ENCODE measurements around the gene FLOT2. TPM values are rescaled to one million over a fixed set of nuclear protein-coding genes. Genes with fewer than 3 reads are reported as not detected.

Gene FLOT2
- total and polyA plus RNA-seq, 2 donors (not counting 3 experiments of a cell fraction or from before 2014, with no cell fraction given), result 169 to 180 TPM

GRCh38 chr17:28887871-28888471 is 9.6 kb downstream of the FLOT2 start:
- Histone ChIP-seq H3K27me3 (ENCODE audit: control insufficient read depth in 2 of 2, insufficient read depth in 2 of 2, low read length in 2 of 2) (no peaks in the 10 kb centered on the region), H3K9ac (replicated peaks; ENCODE audit: extremely low read depth, insufficient read depth, low read length) (no peak overlapping the region), H3K4me3 (replicated peaks in 1 of 3; ENCODE audit: insufficient read depth in 1 of 3, low read depth in 1 of 3, low read length in 3 of 3) (no peak overlapping the region), H3K36me3 (ENCODE audit: control insufficient read depth in 2 of 2, extremely low read depth in 1 of 2, insufficient read depth in 2 of 2, low read length in 2 of 2) (peaks cover 0 to 24% of the 10 kb centered on the region in 2 experiments), H3K4me2 (ENCODE audit: insufficient read depth, low read length) (no peak overlapping the region), H2AFZ (ENCODE audit: low read depth, low read length) (no peak overlapping the region), H3K4me1 (ENCODE audit: control insufficient read depth, extremely low read depth, insufficient read depth, low read length) (peaks cover 29% of the 10 kb centered on the region), H3K27ac (ENCODE audit: insufficient read depth, low read depth, low read length) (no peak overlapping the region), H3K79me2 (ENCODE audit: control insufficient read depth, insufficient read depth, low read length) (peaks cover 7% of the 10 kb centered on the region), H3K9me1 (replicated peaks; ENCODE audit: control insufficient read depth, extremely low read depth, insufficient read depth, low read length) (no peaks in the 10 kb centered on the region), H4K20me1 (replicated peaks; ENCODE audit: control insufficient read depth, extremely low read depth, insufficient read depth, low read length) (no peaks in the 10 kb centered on the region), H3K9me3 (replicated peaks; ENCODE audit: control insufficient read depth, insufficient read depth, low read length) (no peaks in the 10 kb centered on the region)
- intact Hi-C loops (cut with micrococcal nuclease), result no loop called here
- ChIA-PET CTCF (interaction anchor here (0.7 to 1.7 kb wide), 2 partner anchors 13 to 16 kb away, joined by 3 read pairs; no protein-coding TSS in a partner anchor), POLR2A (no interaction called here)
- DNase-seq (ENCODE audit: low read depth, low spot score), result no peak
- dilution Hi-C loops (cut with MboI; ENCODE audit: extremely low pct_ligation_motif_present, low sequenced_read_pairs), result no loop called here
- TF ChIP-seq, protein P1, sequence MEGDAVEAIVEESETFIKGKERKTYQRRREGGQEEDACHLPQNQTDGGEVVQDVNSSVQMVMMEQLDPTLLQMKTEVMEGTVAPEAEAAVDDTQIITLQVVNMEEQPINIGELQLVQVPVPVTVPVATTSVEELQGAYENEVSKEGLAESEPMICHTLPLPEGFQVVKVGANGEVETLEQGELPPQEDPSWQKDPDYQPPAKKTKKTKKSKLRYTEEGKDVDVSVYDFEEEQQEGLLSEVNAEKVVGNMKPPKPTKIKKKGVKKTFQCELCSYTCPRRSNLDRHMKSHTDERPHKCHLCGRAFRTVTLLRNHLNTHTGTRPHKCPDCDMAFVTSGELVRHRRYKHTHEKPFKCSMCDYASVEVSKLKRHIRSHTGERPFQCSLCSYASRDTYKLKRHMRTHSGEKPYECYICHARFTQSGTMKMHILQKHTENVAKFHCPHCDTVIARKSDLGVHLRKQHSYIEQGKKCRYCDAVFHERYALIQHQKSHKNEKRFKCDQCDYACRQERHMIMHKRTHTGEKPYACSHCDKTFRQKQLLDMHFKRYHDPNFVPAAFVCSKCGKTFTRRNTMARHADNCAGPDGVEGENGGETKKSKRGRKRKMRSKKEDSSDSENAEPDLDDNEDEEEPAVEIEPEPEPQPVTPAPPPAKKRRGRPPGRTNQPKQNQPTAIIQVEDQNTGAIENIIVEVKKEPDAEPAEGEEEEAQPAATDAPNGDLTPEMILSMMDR (IDR thresholded peaks at IDR 0.05; ENCODE audit: extremely low read depth in 1 of 2, insufficient read depth in 1 of 2, low read depth in 1 of 2, low read length in 2 of 2), result no peak
- TF ChIP-seq EZH2 (IDR thresholded peaks at IDR 0.05; ENCODE audit: borderline replicate concordance, low read depth, low read length, severe bottlenecking) (no peak), FOS (IDR thresholded peaks at IDR 0.05; ENCODE audit: borderline replicate concordance, insufficient read depth, low read length) (no peak), POLR2AphosphoS5 (IDR thresholded peaks at IDR 0.05; ENCODE audit: insufficient read depth, low read depth, low read length) (no peak), JUN (IDR thresholded peaks at IDR 0.05; ENCODE audit: borderline replicate concordance, insufficient read depth, insufficient read length, low read depth) (no peak), MYC (IDR thresholded peaks at IDR 0.05; ENCODE audit: low read depth, low read length) (no peak), GATA2 (IDR thresholded peaks at IDR 0.05; ENCODE audit: insufficient read depth, insufficient read length, low read depth, low read length) (no peak), POLR2A (IDR thresholded peaks at IDR 0.05; ENCODE audit: low read depth, low read length) (no peak)
- TF ChIP-seq, protein P2, sequence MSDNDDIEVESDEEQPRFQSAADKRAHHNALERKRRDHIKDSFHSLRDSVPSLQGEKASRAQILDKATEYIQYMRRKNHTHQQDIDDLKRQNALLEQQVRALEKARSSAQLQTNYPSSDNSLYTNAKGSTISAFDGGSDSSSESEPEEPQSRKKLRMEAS (IDR thresholded peaks at IDR 0.05; ENCODE audit: insufficient read depth, insufficient read length), result no peak
- no TSS peak for BruUV-seq (replicated peaks)
- FAIRE-seq, result no peak

Data from endothelial cell of umbilical vein (primary cell).